ENCODE data around the gene ITGAX. TPM values are rescaled to one million over a fixed set of nuclear protein-coding genes. Genes with fewer than 3 reads are reported as not detected.

ITGAX gene
- total and polyA plus RNA-seq, 2 of the 8 experiments (the other 6 are each of a cell fraction or from before 2014, with no cell fraction given) = 0.30 TPM; not detected in 1

- TF ChIP-seq RXRA (IDR thresholded peaks at IDR 0.05; ENCODE audit: insufficient read depth, low read depth, low read length) = no peak
- no peak for TF ChIP-seq GABPA (IDR thresholded peaks at IDR 0.05; ENCODE audit: borderline replicate concordance, insufficient read depth, low read length)
- TF ChIP-seq NANOG (IDR thresholded peaks at IDR 0.05; ENCODE audit: insufficient read depth, low read depth, low read length, poor library complexity, severe bottlenecking) = no peak
- no peak for TF ChIP-seq RBBP5 (IDR thresholded peaks at IDR 0.05; ENCODE audit: borderline replicate concordance, low read depth, low read length)
- TF ChIP-seq SUZ12 (IDR thresholded peaks at IDR 0.05; ENCODE audit: low read length) = no peak
- TF ChIP-seq PHF8 (conservative IDR thresholded peaks at IDR 0.05; ENCODE audit: low read depth, low read length) = no peak
Observed at GRCh38 chr16:31344712-31345111, 10.3 kb upstream of the ITGAX start (continued).

Data from H1 (cell line).